ENCODE results near the gene FCHO2.

The FCHO2 gene

GRCh38 chr5:73094415-73094814 lies 138.6 kb downstream of the FCHO2 start:
- no peak for TF ChIP-seq CTCF (IDR thresholded peaks at IDR 0.05; ENCODE audit: insufficient read depth, low read depth, low read length, missing control alignments)
- H3K4me3 ChIP-seq (ENCODE audit: low read length): no peak overlapping the region
- DNase-seq (ENCODE audit: low read depth): no peak

- no peak overlapping the region for H3K4me3 ChIP-seq (ENCODE audit: low read length)
Measured at GRCh38 chr5:73095564-73096238, 139.9 kb downstream of the FCHO2 start.

GRCh38 chr5:73096239-73096575 lies 140.4 kb downstream of the FCHO2 start:
- TF ChIP-seq CTCF (IDR thresholded peaks at IDR 0.05; ENCODE audit: insufficient read depth, low read depth, low read length, missing control alignments): no peak
- DNase-seq (ENCODE audit: low read depth): no peak
- no peak overlapping the region for H3K4me3 ChIP-seq (ENCODE audit: low read length)

More at GRCh38 chr5:73095564-73096238, 139.9 kb downstream of the FCHO2 start:
- TF ChIP-seq CTCF (IDR thresholded peaks at IDR 0.05; ENCODE audit: insufficient read depth, low read depth, low read length, missing control alignments): no peak
- DNase-seq (ENCODE audit: low read depth): no peak

- H3K4me3 ChIP-seq (ENCODE audit: low read length): no peak overlapping the region
- no peak for DNase-seq (ENCODE audit: low read depth)
- TF ChIP-seq CTCF (IDR thresholded peaks at IDR 0.05; ENCODE audit: insufficient read depth, low read depth, low read length, missing control alignments): no peak
Measured at GRCh38 chr5:73097740-73098139, 141.9 kb downstream of the FCHO2 start.

GRCh38 chr5:73100109-73100508 lies 144.3 kb downstream of the FCHO2 start:
- no peak for DNase-seq (ENCODE audit: low read depth)
- no peak for TF ChIP-seq CTCF (IDR thresholded peaks at IDR 0.05; ENCODE audit: insufficient read depth, low read depth, low read length, missing control alignments)
- no peak overlapping the region for H3K4me3 ChIP-seq (ENCODE audit: low read length)

GRCh38 chr5:73103870-73104299 lies 148.0 kb downstream of the FCHO2 start:
- no peak overlapping the region for H3K4me3 ChIP-seq (ENCODE audit: low read length)
- no peak for DNase-seq (ENCODE audit: low read depth)
- no peak for TF ChIP-seq CTCF (IDR thresholded peaks at IDR 0.05; ENCODE audit: insufficient read depth, low read depth, low read length, missing control alignments)

- H3K4me3 ChIP-seq (ENCODE audit: low read length): no peak overlapping the region
- no peak for DNase-seq (ENCODE audit: low read depth)
- no peak for TF ChIP-seq CTCF (IDR thresholded peaks at IDR 0.05; ENCODE audit: insufficient read depth, low read depth, low read length, missing control alignments)
Measured at GRCh38 chr5:73104326-73104725, 148.5 kb downstream of the FCHO2 start.

Measured in epithelial cell of esophagus (primary cell).